HG02642 (cell line): ENCODE data around the gene DAPK1.

ENCODE experiments used
- ATAC-seq: cut with Tn5 transposase; IDR thresholded peaks from one replicate; pipeline ENCODE4 v1.9.1; 2021; ENCODE audit warnings: mild to moderate bottlenecking; ENCODE audit not compliant: unreplicated experiment, poor library complexity

Gene DAPK1

GRCh38 chr9:87674565-87675299 is 177.1 kb downstream of the DAPK1 start:
- no peak for ATAC-seq

- ATAC-seq = no peak
Measured at GRCh38 chr9:87675906-87676515, 178.3 kb downstream of the DAPK1 start.

GRCh38 chr9:87676976-87677775 is 179.5 kb downstream of the DAPK1 start:
- ATAC-seq = no peak

- no peak for ATAC-seq
Measured at GRCh38 chr9:87677776-87678587, 180.3 kb downstream of the DAPK1 start.

GRCh38 chr9:87678650-87679355 is 181.1 kb downstream of the DAPK1 start:
- no peak for ATAC-seq

GRCh38 chr9:87681271-87682061 is 183.8 kb downstream of the DAPK1 start:
- ATAC-seq = no peak

GRCh38 chr9:87682085-87682484 is 184.4 kb downstream of the DAPK1 start:
- ATAC-seq = no peak

GRCh38 chr9:87682618-87683017 is 185.0 kb downstream of the DAPK1 start:
- no peak for ATAC-seq

- ATAC-seq = no peak
Measured at GRCh38 chr9:87683751-87684626, 186.3 kb downstream of the DAPK1 start.

GRCh38 chr9:87684627-87685219 is 187.1 kb downstream of the DAPK1 start:
- ATAC-seq = no peak

GRCh38 chr9:87685441-87685840 is 187.8 kb downstream of the DAPK1 start:
- no peak for ATAC-seq

GRCh38 chr9:87685871-87686519 is 188.3 kb downstream of the DAPK1 start:
- ATAC-seq = no peak

- no peak for ATAC-seq
Measured at GRCh38 chr9:87686520-87687090, 188.9 kb downstream of the DAPK1 start.

- ATAC-seq = no peak
Measured at GRCh38 chr9:87687207-87687606, 189.5 kb downstream of the DAPK1 start.

- no peak for ATAC-seq
Measured at GRCh38 chr9:87694236-87694755, 196.6 kb downstream of the DAPK1 start.

GRCh38 chr9:87695523-87695922 is 197.9 kb downstream of the DAPK1 start:
- ATAC-seq = no peak

- no peak for ATAC-seq
Measured at GRCh38 chr9:87696641-87697040, 199.0 kb downstream of the DAPK1 start.
